Keratinocyte (primary cell): ENCODE measurements around the gene GSG1.

Experiments
- CTCF ChIP-seq, 3 experiments: IDR thresholded peaks in 1 of 3; conservative IDR thresholded peaks in 1 of 3; optimal IDR thresholded peaks in 1 of 3; 2 replicates in 2 of 3; 3 replicates in 1 of 3; pipeline versions ENCODE3 to v1.5.1; 2011; ENCODE audit warnings: low read length in 3 of 3, mild to moderate bottlenecking in 3 of 3, moderate library complexity in 2 of 3, control low read depth in 1 of 3, inconsistent platforms in 1 of 3; ENCODE audit not compliant: insufficient read depth in 2 of 3; ENCODE audit errors: extremely low read depth in 1 of 3
- EZH2 ChIP-seq: IDR thresholded peaks from one replicate; pipeline ENCODE4 v1.6.1; 2012; ENCODE audit warnings: inconsistent platforms, mild to moderate bottlenecking, low read length, moderate library complexity

- TF ChIP-seq CTCF (optimal IDR thresholded peaks at IDR 0.05 in 1 of 3, IDR thresholded peaks at IDR 0.05 in 1 of 3, conservative IDR thresholded peaks at IDR 0.05 in 1 of 3; ENCODE audit: extremely low read depth in 1 of 3, insufficient read depth in 2 of 3, low read length in 3 of 3), result no peak
- TF ChIP-seq EZH2, result no peak
Observed at GRCh38 chr12:13153180-13153579, 49.7 kb upstream of the GSG1 start.
